Breast epithelium (tissue), 4 donors: ENCODE results near the gene ARHGEF3. TPM values are rescaled to one million over a fixed set of nuclear protein-coding genes. Genes with fewer than 3 reads are reported as not detected.

Experiments used
- DNase-seq, 2 donors: peaks; one replicate each; pipeline ENCODE4 v3.0.0-alpha.2; 2019; ENCODE audit warnings: low spot score in 2 of 2
- H3K27ac ChIP-seq, 2 donors: fragments of 200-600 bp; sonication (generic) in 1 of 2; one replicate each; pipeline ENCODE4 v1.5.1; 2016 to 2019; ENCODE audit warnings: mild to moderate bottlenecking in 1 of 2
- H3K27me3 ChIP-seq, 2 donors: fragments of 200-600 bp; sonication (generic) in 1 of 2; one replicate each; pipeline versions ENCODE4 v1.5.1 to v1.6.0; 2017 to 2019; ENCODE audit warnings: control low read depth in 1 of 2, mild to moderate bottlenecking in 1 of 2
- H3K36me3 ChIP-seq: fragments of 200-600 bp; one replicate; pipeline ENCODE4 v1.5.1; 2019
- H3K4me1 ChIP-seq, 2 donors: fragments of 200-600 bp; sonication (generic); one replicate each; pipeline ENCODE4 v1.5.1; 2016 to 2019; ENCODE audit warnings: control low read depth in 1 of 2
- H3K4me3 ChIP-seq, 3 donors: fragments of 200-600 bp; sonication (generic); 1 replicate in 2 of 3; 2 replicates in 1 of 3; pipeline ENCODE4 v1.5.1; 2016 to 2019; ENCODE audit warnings: mild to moderate bottlenecking in 3 of 3, moderate library complexity in 2 of 3
- H3K9me3 ChIP-seq, 2 donors: fragments of 200-600 bp; sonication (generic) in 1 of 2; one replicate each; pipeline ENCODE4 v1.5.1; 2016 to 2019; ENCODE audit warnings: control low read depth in 1 of 2
- POLR2A ChIP-seq: fragments of 450-650 bp; IDR thresholded peaks from one replicate; pipeline ENCODE4 v1.6.1; 2016; ENCODE audit warnings: antibody characterized with exemption, mild to moderate bottlenecking, moderate library complexity
- POLR2AphosphoS5 ChIP-seq, 3 donors: sonication (generic); formaldehyde crosslinking; IDR thresholded peaks; one replicate each; pipeline ENCODE4 v1.6.1; 2017; ENCODE audit warnings: antibody characterized with exemption in 3 of 3
- intact Hi-C: fragments of 100-400 bp; cut with DNase I; formaldehyde crosslinking; loops from one replicate; pipeline ENCODE4 v1.15.1; 2023; ENCODE audit warnings: low total_unique reads
- total RNA-seq, 3 donors: library from RNA; depleted of rRNA; stranded (reverse); fragments of >200 nt; gene quantifications; one replicate each; pipeline ENCODE4 v1.1.0, GENCODE V29; 2016
- TF ChIP-seq, protein P1 (sequence below), 3 donors: fragments of 450-650 bp; IDR thresholded peaks; one replicate each; pipeline ENCODE4 v1.5.1; 2016 to 2017; ENCODE audit warnings: antibody characterized with exemption in 3 of 3, mild to moderate bottlenecking in 3 of 3, moderate library complexity in 3 of 3

ARHGEF3 gene
- total RNA-seq, 3 donors from 2014 or later, result 11.0 to 45.4 (median 25.2) TPM

DNA sequence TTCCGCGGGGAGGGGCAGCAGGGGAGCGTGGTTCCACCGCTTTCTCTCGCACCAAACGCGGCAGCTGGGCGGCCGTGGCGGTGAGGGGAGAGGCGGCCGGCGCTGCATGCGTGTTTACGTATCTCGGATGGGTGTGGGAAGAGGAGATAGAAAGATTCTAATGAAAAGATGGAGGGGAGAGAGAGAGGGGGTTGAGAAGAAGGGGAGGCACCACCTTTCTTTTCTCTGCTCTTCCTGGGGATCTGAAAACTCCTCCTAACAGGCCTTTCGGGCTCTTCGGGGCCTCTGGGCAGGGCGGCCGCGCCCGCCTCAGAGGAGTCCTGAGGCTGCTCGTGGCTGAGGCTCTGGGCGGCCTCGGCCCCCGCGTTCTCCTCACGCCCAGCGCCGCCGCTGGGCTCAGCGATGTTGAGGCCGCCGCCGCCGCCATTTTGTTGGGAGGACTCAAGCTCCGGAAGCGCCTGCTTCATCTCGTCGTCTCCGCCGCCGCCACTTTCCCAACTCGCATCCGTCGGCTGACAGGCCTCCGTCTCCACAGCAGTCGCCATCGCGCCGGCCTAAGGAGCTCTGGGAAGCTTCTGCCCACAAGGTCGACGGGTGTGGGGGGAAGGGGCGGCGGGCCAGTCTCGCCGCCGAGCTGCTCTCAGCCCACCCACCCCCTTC is 119.2 kb downstream of the ARHGEF3 start:
- Histone ChIP-seq H3K4me1 (no peaks in the 10 kb centered on the region), H3K36me3 (no peaks in the 10 kb centered on the region), H3K27me3 (no peaks in the 10 kb centered on the region), H3K9me3 (no peaks in the 10 kb centered on the region), H3K27ac (peak overlapping the region; percentile 98 to 100), H3K4me3 (peak overlapping the region; percentile 75 to 98 (median 90))
- peak; percentile 65 to 72 for DNase-seq
- TF ChIP-seq POLR2A, result no peak
- peak in 2 of 3 donors; percentile 20 to 61 for TF ChIP-seq POLR2AphosphoS5 (IDR thresholded peaks at IDR 0.05)
- TF ChIP-seq, protein P1, sequence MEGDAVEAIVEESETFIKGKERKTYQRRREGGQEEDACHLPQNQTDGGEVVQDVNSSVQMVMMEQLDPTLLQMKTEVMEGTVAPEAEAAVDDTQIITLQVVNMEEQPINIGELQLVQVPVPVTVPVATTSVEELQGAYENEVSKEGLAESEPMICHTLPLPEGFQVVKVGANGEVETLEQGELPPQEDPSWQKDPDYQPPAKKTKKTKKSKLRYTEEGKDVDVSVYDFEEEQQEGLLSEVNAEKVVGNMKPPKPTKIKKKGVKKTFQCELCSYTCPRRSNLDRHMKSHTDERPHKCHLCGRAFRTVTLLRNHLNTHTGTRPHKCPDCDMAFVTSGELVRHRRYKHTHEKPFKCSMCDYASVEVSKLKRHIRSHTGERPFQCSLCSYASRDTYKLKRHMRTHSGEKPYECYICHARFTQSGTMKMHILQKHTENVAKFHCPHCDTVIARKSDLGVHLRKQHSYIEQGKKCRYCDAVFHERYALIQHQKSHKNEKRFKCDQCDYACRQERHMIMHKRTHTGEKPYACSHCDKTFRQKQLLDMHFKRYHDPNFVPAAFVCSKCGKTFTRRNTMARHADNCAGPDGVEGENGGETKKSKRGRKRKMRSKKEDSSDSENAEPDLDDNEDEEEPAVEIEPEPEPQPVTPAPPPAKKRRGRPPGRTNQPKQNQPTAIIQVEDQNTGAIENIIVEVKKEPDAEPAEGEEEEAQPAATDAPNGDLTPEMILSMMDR (IDR thresholded peaks at IDR 0.05), result peak in 1 of 3 donors; percentile 18
- intact Hi-C loops, result no loop called here

DNA sequence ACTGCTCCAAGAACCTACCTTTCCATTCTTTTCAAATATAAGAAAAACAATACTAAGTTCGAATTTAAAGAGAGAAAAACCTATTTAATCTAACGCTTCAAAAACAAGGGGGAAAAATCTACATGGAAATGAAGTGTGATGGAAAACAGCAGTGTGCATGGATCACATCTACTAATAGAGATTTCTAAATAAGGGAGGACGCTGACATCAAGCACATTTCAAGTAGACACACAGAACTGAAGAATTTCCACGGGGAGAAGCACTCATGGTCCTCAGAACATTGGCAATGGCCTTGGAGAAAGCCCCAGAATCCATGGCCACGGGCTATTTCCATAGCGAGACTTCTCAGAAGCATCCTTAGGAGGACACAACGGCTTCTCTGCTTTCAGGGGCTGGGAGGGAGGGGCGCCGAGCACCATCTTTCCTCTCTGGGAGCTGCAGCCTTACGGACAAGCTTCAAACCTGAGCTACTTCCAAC is 119.7 kb downstream of the ARHGEF3 start:
- Histone ChIP-seq H3K27me3 (no peaks in the 10 kb centered on the region), H3K36me3 (no peaks in the 10 kb centered on the region), H3K9me3 (no peaks in the 10 kb centered on the region), H3K27ac (peak overlapping the region; percentile 98 to 100), H3K4me1 (no peaks in the 10 kb centered on the region), H3K4me3 (peak overlapping the region; percentile 75 to 98 (median 90))
- intact Hi-C loops, result no loop called here
- no peak for TF ChIP-seq POLR2A
- TF ChIP-seq, protein P1 (IDR thresholded peaks at IDR 0.05), result no peak
- no peak for TF ChIP-seq POLR2AphosphoS5 (IDR thresholded peaks at IDR 0.05)
- no peak for DNase-seq

DNA sequence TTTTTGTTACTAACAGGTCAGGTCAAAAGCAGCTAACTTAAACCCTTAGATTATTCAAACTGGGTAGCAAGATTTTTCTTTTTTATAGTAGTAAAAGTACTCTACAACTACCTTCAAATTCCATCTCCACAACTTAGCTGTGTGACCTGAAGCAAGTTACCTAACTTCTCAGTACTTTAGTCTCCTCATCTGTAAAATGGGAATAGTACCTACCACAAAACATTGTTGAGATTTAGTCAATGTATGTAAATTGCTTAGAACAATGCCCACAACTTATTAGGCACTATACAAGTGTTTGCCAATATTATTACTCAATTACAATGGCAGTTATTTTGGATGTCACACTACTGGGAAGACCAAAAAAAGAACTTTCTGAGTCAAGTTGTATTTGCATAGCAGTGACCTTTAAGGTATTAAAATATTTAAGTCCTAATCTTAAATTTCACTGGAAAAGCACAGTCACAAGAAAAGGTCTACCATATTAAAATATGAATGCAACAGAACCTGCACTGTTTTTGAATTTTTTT is 121.6 kb downstream of the ARHGEF3 start:
- Histone ChIP-seq H3K9me3 (no peaks in the 10 kb centered on the region), H3K36me3 (no peaks in the 10 kb centered on the region), H3K4me3 (no peak overlapping the region), H3K27me3 (no peaks in the 10 kb centered on the region), H3K27ac (no peak overlapping the region), H3K4me1 (no peaks in the 10 kb centered on the region)
- no peak for DNase-seq
- TF ChIP-seq POLR2AphosphoS5 (IDR thresholded peaks at IDR 0.05) (no peak), POLR2A (no peak)
- TF ChIP-seq, protein P1 (IDR thresholded peaks at IDR 0.05), result no peak
- intact Hi-C loops, result no loop called here

Other genes starting within 250 kb of the ARHGEF3 start
- gene CCDC66, start 244.8 kb downstream of the ARHGEF3 start, total RNA-seq, result 10 to 100 TPM; 34.6 to 67.0 (median 50.8) TPM
- 100 to 1,000 TPM in 1 of 3 donors, 10 to 100 TPM in 2; 80.2 to 118 (median 80.6) TPM for gene TASOR, start 118.7 kb downstream of the ARHGEF3 start, total RNA-seq